ENCODE data around the gene PPP2R5A. TPM values are rescaled to one million over a fixed set of nuclear protein-coding genes. Genes with fewer than 3 reads are reported as not detected.
"Not testable (repeated sequence)": the region's sequence is repeated elsewhere in the genome, so short reads cannot be mapped to it uniquely, and the experiment has no call there.

PPP2R5A gene
- total RNA-seq, 1 donor from 2014 or later: 38.3 TPM

DNA sequence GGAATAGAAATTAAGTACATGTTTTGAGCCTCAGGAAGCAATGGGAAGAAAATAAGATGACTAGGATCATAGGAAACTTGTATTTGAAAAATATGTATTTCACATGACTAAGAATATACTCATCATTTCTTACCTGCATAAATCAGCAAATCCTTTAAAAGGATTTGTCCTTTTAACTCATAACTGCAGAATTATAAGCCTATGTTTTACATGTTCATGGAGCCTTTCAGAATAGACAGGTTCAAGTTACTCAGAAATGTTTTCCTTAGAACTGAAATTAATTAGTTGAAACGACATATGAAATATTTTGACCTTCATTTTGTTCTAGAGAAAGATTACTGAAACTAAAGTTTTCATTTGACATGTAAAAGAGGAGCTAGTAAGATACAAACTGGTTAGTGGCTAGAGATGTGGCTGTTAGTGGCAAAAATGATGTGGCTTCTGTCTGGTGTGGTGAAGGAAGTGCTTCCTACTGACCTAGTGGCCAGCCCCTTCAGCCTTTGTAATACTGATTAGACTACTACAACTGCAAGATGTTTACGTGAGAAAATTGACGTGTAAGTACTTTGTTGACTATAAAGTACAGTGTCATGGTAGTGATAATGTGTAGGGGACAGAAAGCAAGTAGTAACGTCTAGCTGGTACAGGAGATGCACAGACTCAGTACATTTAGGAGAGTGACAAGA lies 74.7 kb downstream of the PPP2R5A start:
- DNase-seq: no peak

DNA sequence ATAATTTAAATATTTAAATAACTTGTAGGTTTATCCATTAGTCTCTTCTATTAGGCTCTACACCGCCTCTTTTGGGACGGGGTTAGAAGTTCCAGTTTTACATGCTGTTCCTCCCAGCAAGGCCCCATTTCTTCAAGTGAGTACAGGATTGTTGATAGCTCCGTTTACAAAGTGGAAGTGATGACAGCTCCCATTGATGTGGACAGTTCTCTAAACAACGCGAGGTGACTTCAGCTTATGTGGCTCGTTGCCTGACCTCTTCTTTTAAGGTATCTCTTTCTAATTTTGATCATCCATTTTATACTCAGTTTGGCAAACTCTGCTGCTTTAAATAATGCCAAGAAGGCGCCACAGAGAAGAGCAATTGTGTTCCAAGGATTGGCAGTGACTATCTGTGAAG lies 79.8 kb downstream of the PPP2R5A start:
- DNase-seq: no peak

DNA sequence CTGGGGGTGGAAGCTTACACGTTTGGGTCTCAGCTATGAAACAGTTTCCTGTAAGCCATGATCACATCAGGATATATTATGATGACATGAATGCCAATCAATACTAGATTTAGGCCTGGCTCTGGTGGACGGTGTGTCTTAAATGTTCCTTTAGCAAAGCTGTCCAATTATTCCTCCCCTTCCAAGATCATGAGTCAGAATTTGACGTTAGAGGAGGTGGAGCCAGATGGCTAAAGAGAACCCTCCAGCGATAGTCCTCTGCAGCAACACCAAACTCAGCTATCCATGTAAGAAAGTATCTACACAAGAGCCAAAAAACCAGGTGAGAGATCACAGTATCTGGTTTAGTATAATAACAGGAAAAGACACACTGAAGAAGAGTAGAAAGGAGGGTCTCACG lies 81.7 kb downstream of the PPP2R5A start:
- no peak for DNase-seq

DNA sequence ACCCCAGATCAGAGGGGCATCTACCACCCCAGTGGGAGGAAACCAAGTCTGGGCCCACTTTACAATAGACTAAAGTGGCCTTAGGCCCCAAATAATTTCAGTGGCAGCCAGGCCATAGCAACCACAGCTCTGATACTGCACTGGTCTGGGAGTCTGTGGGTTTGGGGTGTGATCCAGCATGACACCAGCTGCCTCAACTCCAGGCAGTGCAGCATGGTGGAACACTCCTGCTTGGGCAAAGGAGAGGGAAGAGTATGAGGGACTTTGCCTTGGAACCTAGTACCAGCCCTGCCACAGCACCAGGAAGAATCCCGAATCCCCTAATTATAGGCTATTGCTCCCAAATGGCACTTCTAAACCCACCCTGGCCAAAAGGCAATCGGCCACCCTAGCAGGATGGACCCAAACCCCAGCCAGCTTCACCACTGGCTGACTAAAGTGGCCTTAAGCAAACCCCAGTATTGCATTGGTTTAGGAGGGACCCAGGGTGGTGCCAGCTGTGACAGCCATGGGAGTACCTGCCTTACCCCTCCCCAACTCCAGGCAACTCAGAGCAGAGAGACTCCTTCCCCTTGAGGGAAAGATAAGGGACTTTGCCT lies 82.4 kb downstream of the PPP2R5A start:
- no peak for DNase-seq

DNA sequence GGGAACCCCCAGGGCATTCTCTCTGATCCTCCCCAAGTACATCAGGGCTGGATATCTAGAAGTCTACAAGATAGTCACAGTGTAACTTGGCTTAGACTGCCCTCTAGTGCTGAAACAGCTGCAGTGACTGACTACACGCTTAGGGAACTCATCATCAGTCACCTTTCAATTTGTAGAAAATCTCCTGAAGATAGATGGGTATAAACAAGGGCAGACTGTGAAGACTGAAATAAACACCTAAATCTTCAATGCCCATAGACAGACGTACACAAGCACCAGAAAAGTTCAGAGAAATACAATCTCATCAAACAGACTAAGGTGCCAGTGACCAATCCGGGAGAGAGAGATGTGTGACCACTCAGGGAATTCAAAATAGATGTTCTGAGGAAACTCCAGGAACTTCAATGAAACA lies 82.9 kb downstream of the PPP2R5A start:
- peak; percentile 23 for DNase-seq

DNA sequence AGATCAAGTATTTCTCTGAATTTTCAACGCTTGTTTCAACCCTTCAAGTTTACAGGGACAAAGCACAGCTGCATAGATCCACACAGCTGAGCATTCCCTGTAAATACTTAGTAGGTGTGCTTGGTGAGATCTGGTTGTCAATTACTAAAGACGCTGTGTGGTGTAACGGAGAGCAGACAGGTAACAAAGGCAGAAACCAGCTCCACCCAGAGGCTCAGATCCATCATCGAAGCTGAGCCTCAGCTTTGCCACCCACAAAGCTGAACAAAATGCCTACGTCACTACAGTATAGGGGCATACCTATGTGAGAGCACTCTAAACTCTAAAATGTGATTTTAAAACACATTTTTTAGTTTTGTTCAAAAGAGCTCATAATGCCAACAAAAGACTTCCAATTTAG lies 90.8 kb downstream of the PPP2R5A start:
- DNase-seq: no peak

DNA sequence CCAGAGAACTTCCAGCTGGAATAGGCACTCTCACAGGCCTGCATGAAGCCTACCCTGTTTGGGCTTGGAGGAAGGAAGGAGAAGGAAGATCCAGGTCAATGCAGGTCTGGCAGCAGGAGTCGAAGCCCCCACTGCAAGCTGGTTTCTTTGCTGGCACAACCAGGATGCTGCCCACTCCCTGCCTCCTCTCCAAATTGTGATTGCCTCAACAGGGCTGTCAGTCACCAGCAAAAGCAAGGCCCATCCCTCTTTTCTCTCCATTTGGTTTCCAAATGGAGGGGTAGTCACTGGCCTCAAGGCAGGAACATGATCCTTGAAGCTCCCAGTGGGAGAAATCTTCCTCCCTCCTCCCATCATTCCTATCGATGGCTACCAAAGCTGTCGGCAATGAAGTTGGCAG lies 92.4 kb downstream of the PPP2R5A start:
- DNase-seq: no peak

DNA sequence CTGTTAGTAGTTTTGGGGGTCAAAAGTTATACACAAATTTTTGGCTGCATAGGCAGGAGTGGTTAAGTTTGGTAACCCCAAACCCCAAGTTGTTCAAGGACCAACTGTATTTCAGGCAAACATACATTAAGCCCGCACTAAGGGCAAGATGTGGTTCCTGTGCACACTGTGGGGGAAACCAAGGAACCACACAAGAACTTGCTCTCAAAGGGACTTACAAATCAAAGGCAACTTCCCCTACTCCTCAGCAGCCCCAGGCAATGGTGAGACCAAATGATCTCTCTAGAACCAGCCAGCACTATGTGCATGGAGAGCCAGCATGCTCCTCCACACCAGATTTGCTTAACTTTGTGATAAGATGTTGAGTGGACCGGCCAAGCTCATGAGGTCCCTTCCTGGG lies 94.2 kb downstream of the PPP2R5A start:
- no peak for DNase-seq

DNA sequence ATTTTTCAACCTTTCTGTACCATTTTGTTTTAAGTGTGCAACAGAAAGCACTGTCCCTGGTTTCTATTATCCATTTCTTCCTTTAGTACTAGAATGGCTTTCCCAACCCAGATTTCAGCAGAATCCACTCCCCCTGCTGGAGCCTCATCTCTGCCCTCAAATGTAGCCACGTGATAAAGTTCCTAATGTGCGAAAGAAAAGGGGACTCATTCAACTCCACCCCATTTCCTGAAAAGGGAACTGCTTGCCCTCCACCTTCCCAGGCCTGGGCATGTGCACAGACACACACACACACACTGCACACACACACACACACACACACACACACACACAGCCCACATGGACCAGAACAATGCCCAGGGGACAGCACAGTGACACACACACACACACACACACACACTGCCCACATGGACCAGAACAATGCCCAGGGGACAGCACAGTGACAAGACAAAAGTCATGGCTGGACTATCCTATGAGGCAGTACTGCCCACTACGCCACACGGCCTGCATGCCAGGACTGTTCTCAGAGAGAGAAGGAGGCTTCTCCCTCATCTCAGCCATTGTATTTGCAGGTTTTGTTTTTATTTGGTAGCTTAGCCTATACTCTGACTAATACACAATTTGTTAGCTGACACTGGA lies 96.3 kb downstream of the PPP2R5A start:
- no peak for DNase-seq

DNA sequence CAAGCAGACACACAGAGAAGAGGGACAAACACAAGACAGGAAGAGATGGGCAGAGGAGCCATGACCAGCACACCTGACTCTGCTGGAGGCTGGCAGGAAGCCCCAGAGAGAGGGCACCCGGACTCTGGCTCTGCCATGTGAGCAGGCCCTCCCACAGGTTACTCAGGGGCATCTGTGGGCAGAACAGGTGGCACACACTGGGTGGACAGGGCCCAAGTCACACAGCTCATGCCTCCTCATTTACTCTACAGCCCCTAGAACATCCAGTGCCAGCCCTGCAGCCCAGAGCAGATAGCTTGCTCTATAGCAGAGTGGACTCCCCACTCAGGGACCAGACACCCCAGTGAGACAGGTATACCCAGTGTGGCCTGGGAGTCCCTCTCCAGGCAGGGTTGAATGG lies 100.8 kb downstream of the PPP2R5A start:
- DNase-seq: no peak

DNA sequence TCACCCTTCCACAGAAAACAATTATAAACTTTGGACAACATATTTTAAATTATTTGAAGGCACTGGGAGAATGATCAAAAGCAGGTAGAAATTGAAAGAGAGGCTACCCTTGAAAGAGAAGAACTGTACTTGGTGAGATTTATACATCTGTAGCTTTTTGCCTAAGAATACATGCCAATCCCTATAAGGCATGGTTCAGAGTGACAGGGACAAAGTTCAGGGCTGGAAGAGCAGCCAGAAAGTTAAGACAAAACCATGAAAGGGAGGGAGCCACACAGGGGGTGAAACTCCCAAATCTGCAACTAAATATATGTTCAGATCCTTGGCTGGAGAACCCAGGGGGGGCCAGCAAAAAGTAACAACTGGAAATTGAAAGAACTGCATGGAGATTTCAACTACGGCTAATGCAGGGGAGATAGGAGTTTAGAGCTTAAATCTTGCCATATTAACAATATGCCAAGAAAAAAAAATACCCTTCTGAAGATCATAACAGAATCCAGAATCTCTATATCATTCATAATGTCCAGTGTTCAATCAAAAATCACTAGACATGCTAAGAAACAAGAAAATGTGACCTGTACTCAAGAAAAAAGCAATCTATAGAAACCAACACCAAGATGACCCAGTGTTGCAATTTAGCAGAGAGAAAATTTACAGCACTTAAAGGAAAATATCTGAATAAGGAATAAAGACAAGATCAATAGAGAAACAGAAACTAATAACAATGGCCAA lies 103.9 kb downstream of the PPP2R5A start:
- DNase-seq: no peak

DNA sequence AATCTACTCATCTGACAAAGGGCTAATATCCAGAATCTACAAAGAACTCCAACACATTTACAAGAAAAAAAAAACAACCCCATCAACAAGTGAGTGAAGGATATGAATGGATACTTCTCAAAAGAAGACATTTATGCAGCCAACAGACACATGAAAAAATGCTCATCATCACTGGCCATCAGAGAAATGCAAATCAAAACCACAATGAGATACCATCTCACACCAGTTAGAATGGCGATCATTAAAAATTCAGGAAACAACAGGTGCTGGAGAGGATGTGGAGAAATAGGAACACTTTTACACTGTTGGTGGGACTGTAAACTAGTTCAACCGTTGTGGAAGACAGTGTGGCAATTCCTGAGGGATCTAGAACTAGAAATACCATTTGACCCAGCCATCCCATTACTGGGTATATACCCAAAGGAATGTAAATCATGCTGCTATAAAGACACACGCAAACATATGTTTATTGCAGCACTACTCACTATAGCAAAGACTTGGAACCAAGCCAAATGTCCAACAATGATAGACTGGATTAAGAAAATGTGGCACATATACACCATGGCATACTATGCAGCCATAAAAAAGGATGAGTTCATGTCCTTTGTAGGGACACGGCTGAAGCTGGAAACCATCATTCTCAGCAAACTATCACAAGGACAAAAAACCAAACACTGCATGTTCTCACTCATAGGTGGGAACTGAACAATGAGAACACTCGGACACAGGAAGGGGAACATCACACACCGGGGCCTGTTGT lies 110.6 kb downstream of the PPP2R5A start:
- DNase-seq: not testable (repeated sequence)

DNA sequence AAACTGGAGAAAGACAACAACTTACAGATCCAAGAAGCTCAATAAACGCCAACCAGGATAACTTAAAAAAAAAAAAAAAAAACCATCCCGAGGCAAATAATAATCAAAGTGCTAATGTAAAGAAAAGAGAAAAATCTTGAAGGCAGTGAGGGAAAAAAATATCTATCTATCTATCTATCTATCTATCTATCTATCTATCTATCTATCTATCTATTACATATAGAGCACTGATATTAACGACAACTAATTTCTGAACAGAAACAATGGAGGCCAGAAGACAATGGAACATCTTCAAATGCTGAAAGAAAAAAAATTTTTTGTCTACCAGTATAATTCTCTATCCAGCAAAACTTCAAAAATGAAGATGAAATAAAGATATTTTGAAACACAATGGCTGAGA lies 111.4 kb downstream of the PPP2R5A start:
- DNase-seq: no peak

DNA sequence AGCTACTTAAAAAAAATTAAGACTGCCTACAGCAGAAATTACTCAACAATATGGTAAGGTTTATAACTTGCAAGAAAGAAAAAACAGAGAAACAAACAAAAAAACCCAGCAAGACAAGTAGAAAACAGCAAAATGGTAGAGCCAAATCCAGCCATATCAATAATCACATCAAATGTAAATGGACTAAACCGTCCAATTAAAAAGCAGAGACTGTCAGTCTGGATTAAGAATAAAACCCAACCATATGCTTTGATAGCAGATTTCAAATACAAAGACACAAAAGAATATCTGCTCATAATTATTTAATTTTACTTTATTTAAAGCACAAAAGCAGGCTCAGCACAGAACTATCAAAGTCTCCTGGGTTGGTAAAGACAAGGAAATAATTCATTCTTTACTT lies 112.0 kb downstream of the PPP2R5A start:
- DNase-seq: no peak

DNA sequence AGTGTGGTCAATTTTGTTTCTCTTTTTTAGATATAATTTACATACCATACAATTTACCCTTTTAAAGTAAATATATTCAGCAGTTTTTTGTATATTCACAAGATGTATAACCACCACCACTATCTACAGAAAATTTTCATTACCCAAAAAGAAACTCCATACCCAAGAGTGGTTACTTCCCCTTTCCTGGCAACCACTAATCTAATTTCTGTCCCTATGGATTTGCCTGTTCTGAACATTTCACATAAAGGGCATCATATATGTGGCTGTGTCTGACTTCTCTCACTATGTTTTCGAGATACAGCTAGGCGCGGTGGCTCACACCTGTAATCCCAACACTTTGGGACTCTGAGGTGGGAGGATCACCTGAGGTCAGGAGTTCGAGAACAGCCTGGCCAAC lies 115.8 kb downstream of the PPP2R5A start:
- DNase-seq: no peak

DNA sequence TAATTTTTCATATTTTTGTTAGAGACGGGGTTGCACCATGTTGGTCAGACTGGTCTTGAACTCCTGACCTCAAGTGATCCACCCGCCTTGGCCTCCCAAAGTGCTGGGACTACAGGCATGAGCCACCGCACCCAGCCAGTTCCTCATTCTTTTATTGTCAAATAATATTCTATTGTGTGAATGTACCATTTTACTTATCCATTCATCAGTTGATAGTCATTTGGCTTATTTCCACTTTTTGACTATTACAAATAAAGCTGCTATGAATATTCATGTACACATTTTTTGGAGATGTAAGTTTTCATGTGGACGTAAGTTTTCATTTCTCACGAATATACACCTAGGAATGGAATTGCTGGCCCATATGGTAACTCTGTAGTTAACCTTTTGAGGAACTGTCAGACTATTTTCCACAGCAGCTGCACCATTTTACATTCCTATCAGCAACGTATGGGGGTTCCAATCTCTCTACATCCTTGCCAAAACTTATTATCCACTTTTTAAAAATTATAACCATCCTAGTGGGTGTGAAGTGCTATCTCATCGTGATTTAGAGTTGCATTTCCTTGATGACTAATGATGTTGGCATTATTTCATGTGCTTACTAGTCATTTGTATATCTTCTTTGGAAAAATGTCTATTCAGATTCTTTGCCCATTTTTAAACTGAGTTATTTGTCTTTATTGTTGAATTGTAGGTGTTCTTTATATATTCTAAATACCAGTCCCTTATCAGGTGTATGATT lies 116.8 kb downstream of the PPP2R5A start:
- DNase-seq: no peak

DNA sequence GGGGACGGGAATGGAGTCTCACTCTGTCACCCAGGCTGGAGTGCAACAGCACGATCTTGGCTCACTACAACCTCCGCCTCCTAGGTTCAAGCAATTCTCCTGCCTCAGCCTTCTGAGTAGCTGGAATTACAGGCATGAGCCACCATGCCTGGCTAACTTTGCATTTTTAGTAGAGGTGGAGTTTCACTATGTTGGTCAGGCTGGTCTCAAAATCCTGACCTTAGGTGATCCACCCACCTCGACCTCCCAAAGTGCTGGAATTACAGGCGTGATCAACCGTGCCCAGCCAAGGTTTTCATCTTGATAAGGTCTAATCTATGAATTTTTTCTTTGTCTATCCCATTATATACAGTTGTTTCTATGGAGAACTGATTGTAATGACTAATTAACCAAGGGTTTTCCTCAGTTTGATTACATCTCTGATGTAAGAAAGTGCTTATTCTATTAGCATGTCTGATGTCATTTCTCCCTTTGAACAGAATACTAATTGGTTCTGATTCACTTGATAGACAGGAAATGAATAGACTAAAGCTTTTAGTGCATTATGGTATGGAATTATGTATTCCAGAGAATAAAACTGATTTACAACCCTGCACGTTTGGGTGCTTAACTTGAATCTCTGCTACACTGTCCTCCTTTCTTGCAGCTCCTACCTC lies 117.6 kb downstream of the PPP2R5A start:
- DNase-seq: no peak

DNA sequence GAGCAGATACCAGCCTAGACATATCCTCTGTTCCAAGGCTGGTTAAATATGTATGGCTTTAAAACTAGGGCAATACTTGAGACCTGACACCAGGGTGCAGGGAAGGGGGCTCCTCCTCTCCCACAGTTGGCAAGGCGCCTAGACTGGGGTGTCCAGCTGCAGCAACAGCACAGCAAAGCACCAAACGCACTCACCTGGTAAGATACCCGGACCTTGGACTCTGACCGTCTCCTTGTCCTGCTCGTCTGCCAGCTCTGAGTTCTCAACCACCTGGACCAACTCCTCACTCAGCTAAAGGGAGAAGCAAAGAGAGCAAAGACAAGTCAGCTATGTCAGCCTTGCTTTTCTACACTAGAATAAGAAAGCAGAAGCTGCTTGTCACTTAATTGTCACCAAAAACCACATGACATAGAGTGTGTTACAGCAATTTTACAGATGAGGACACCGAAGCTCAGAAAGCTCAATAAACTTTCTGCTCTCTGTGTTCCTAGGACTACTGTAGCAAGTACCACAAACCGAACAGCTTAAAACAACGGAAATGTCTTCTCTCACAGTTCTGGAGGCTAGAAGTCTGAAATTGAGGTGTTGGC lies 125.1 kb downstream of the PPP2R5A start:
- no peak for DNase-seq
